Mesenchymal stem cell (in vitro differentiated cells and primary cell): ENCODE results near the gene FCN1.

Experiments used
- DNase-seq: peaks from one replicate; pipeline ENCODE4 v3.0.0-alpha.2; 2013
- H2AFZ ChIP-seq: one replicate; pipeline ENCODE4 v1.6.1; 2013; ENCODE audit warnings: low read depth, mild to moderate bottlenecking, control low read depth, inconsistent platforms, low read length, moderate library complexity
- H2AK5ac ChIP-seq: 2 replicates; pipeline ENCODE4 v1.6.1; 2013; ENCODE audit warnings: low read length, moderate library complexity, mild to moderate bottlenecking, inconsistent platforms; ENCODE audit not compliant: severe bottlenecking
- H2BK120ac ChIP-seq: one replicate; pipeline ENCODE4 v1.6.1; 2013; ENCODE audit warnings: low read depth, mild to moderate bottlenecking, inconsistent platforms, low read length, moderate library complexity
- H2BK12ac ChIP-seq, 2 experiments: one replicate each; pipeline ENCODE4 v1.6.1; 2013; ENCODE audit warnings: inconsistent platforms in 2 of 2, low read length in 2 of 2, mild to moderate bottlenecking in 2 of 2, moderate library complexity in 2 of 2, control low read depth in 1 of 2
- H2BK15ac ChIP-seq: one replicate; pipeline ENCODE4 v1.6.1; 2013; ENCODE audit warnings: mild to moderate bottlenecking, low read depth, inconsistent platforms; ENCODE audit not compliant: poor library complexity, severe bottlenecking
- H2BK5ac ChIP-seq: 2 replicates; pipeline ENCODE4 v1.6.1; 2013; ENCODE audit warnings: low read depth, mild to moderate bottlenecking, low read length, control low read depth, inconsistent platforms; ENCODE audit not compliant: poor library complexity, severe bottlenecking
- H3K14ac ChIP-seq, 2 experiments: one replicate each; pipeline ENCODE4 v1.6.1; 2013; ENCODE audit warnings: inconsistent platforms in 2 of 2, low read length in 2 of 2, control low read depth in 1 of 2, mild to moderate bottlenecking in 1 of 2, moderate library complexity in 1 of 2
- H3K18ac ChIP-seq, 2 experiments: one replicate each; pipeline ENCODE4 v1.6.1; 2013; ENCODE audit warnings: inconsistent platforms in 2 of 2, low read length in 2 of 2, control low read depth in 1 of 2, low read depth in 1 of 2, mild to moderate bottlenecking in 1 of 2
- H3K23ac ChIP-seq, 2 experiments: one replicate each; pipeline ENCODE4 v1.6.1; 2013; ENCODE audit warnings: inconsistent platforms in 2 of 2, low read length in 2 of 2, mild to moderate bottlenecking in 2 of 2, moderate library complexity in 2 of 2, control low read depth in 1 of 2
- H3K27ac ChIP-seq: 2 replicates; pipeline ENCODE4 v1.5.1; 2013; ENCODE audit warnings: mild to moderate bottlenecking, moderate library complexity, low read length, control low read depth, inconsistent platforms; ENCODE audit not compliant: poor library complexity, severe bottlenecking
- H3K27me3 ChIP-seq, 2 experiments: 2 replicates each; pipeline versions ENCODE4 v1.6.1 to v1.7.0; 2013; ENCODE audit warnings: low read length in 2 of 2, mild to moderate bottlenecking in 2 of 2, moderate library complexity in 2 of 2, control low read depth in 1 of 2, inconsistent platforms in 1 of 2; ENCODE audit not compliant: control insufficient read depth in 1 of 2, insufficient read depth in 1 of 2
- H3K36me3 ChIP-seq, 2 experiments: 2 replicates each; pipeline versions ENCODE4 v1.6.1 to v1.7.0; 2013; ENCODE audit warnings: low read length in 2 of 2, control low read depth in 1 of 2, inconsistent platforms in 1 of 2, low read depth in 1 of 2, mild to moderate bottlenecking in 1 of 2; ENCODE audit not compliant: insufficient read depth in 2 of 2, control insufficient read depth in 1 of 2
- H3K4ac ChIP-seq, 2 experiments: one replicate each; pipeline ENCODE4 v1.6.1; 2013; ENCODE audit warnings: inconsistent platforms in 2 of 2, low read length in 2 of 2, mild to moderate bottlenecking in 2 of 2, moderate library complexity in 2 of 2, control low read depth in 1 of 2, low read depth in 1 of 2
- H3K4me1 ChIP-seq: 2 replicates; pipeline ENCODE4 v1.6.1; 2013; ENCODE audit warnings: low read depth, low read length, control low read depth; ENCODE audit not compliant: control insufficient read depth, insufficient read depth
- H3K4me2 ChIP-seq: 2 replicates; pipeline ENCODE4 v1.6.1; 2013; ENCODE audit warnings: low read length, mild to moderate bottlenecking, inconsistent platforms; ENCODE audit not compliant: poor library complexity, severe bottlenecking
- H3K4me3 ChIP-seq, 2 experiments: 2 replicates each; pipeline versions ENCODE4 v1.5.1 to v1.7.0; 2013; ENCODE audit warnings: low read length in 2 of 2, mild to moderate bottlenecking in 2 of 2, control low read depth in 1 of 2, low read depth in 1 of 2; ENCODE audit not compliant: insufficient read depth in 1 of 2
- H3K79me1 ChIP-seq: replicated peaks from 2 replicates; pipeline ENCODE4 v1.6.1; 2013; ENCODE audit warnings: mild to moderate bottlenecking, control low read depth, low read length, inconsistent platforms; ENCODE audit not compliant: poor library complexity, severe bottlenecking
- H3K9ac ChIP-seq: 2 replicates; pipeline ENCODE4 v1.7.0; 2013; ENCODE audit warnings: mild to moderate bottlenecking, low read length, moderate library complexity
- H3K9me3 ChIP-seq: 2 replicates; pipeline ENCODE4 v1.7.0; 2013; ENCODE audit warnings: mild to moderate bottlenecking, low read length; ENCODE audit not compliant: control insufficient read depth
- H4K8ac ChIP-seq: one replicate; pipeline ENCODE4 v1.6.1; 2013; ENCODE audit warnings: inconsistent platforms, mild to moderate bottlenecking, low read length, moderate library complexity
- H4K91ac ChIP-seq: one replicate; pipeline ENCODE4 v1.6.1; 2013; ENCODE audit warnings: mild to moderate bottlenecking, low read length, inconsistent platforms
- WGBS: methylation state at CpG from one replicate; pipeline ENCODE4 v1.1.7; 2013; ENCODE audit warnings: mixed read lengths; 5-methylcytosine and 5-hydroxymethylcytosine counted together

FCN1 gene

DNA sequence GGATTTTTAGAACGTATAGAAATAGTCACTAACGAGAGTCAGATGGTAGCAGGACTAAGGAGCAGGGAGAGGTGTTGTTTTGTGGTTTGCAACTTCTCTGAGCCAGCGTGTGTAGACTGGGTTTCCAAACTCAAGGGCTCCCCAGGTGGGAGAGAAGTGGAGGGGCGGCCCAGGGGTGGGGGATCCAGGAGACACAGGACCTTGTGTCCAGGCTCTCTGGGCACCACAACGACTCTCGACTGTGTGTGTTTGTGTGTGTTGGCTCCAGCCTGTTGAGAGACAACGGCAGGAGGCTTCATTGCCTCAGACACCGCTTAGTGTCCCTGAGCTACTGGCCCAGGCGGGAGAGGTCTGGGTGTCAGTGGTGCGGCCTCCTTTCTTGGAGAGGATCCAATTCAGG lies 934 bp upstream of the FCN1 start:
- H2BK5ac ChIP-seq: no peak overlapping the region
- H2AFZ ChIP-seq: no peak overlapping the region
- H3K9ac ChIP-seq: no peak overlapping the region
- no peak overlapping the region for H3K4me2 ChIP-seq
- H3K14ac ChIP-seq: no peak overlapping the region
- H3K4me1 ChIP-seq: no peaks in the 10 kb centered on the region
- H3K27me3 ChIP-seq: peaks cover 3 to 33% of the 10 kb centered on the region in 2 experiments
- 82% methylated on average over 10 of the region's 10 CpGs for WGBS
- H2BK15ac ChIP-seq: no peak overlapping the region
- no peak overlapping the region for H2AK5ac ChIP-seq
- H2BK12ac ChIP-seq: no peak overlapping the region
- H4K8ac ChIP-seq: peak overlapping the region; percentile 14
- H4K91ac ChIP-seq: no peak overlapping the region
- no peak overlapping the region for H3K27ac ChIP-seq
- no peak for DNase-seq
- H3K23ac ChIP-seq: no peak overlapping the region
- no peak overlapping the region for H3K4ac ChIP-seq
- no peaks in the 10 kb centered on the region for H3K36me3 ChIP-seq
- H3K9me3 ChIP-seq: peaks cover 14% of the 10 kb centered on the region
- no peak overlapping the region for H2BK120ac ChIP-seq
- H3K79me1 ChIP-seq: no peaks in the 10 kb centered on the region
- H3K18ac ChIP-seq: no peak overlapping the region
- no peak overlapping the region for H3K4me3 ChIP-seq

GRCh38 chr9:134916161-134916665 lies 1.5 kb downstream of the FCN1 start:
- Histone ChIP-seq H2BK5ac (no peak overlapping the region), H3K27ac (no peak overlapping the region), H3K9me3 (peaks cover 14% of the 10 kb centered on the region), H3K14ac (no peak overlapping the region), H3K9ac (no peak overlapping the region), H2BK12ac (no peak overlapping the region), H4K8ac (no peak overlapping the region), H2BK120ac (no peak overlapping the region), H2AFZ (no peak overlapping the region), H3K79me1 (no peaks in the 10 kb centered on the region), H3K4me1 (no peaks in the 10 kb centered on the region), H3K27me3 (peaks cover 4 to 29% of the 10 kb centered on the region in 2 experiments), H3K4me3 (no peak overlapping the region), H3K23ac (no peak overlapping the region), H3K18ac (no peak overlapping the region), H3K36me3 (no peaks in the 10 kb centered on the region), H3K4me2 (no peak overlapping the region), H3K4ac (no peak overlapping the region), H2AK5ac (no peak overlapping the region), H4K91ac (no peak overlapping the region), H2BK15ac (no peak overlapping the region)
- DNase-seq: no peak
- 76% methylated on average over 5 of the region's 8 CpGs for WGBS

- Histone ChIP-seq H3K4ac (no peak overlapping the region), H4K8ac (no peak overlapping the region), H3K27ac (no peak overlapping the region), H3K18ac (no peak overlapping the region), H3K4me1 (peaks cover 2% of the 10 kb centered on the region), H2BK120ac (no peak overlapping the region), H2BK15ac (no peak overlapping the region), H3K14ac (no peak overlapping the region), H3K4me3 (no peak overlapping the region), H2AFZ (no peak overlapping the region), H3K79me1 (no peaks in the 10 kb centered on the region), H3K4me2 (no peak overlapping the region), H4K91ac (peak overlapping the region; percentile 39), H2BK12ac (no peak overlapping the region), H2BK5ac (no peak overlapping the region), H3K23ac (no peak overlapping the region), H3K27me3 (peaks cover 8 to 31% of the 10 kb centered on the region in 2 experiments), H3K9me3 (peaks cover 14% of the 10 kb centered on the region), H3K9ac (no peak overlapping the region), H2AK5ac (no peak overlapping the region), H3K36me3 (no peaks in the 10 kb centered on the region)
- no peak for DNase-seq
- 81% methylated on average over 26 of the region's 26 CpGs for WGBS
These were observed 2.4 kb downstream of the FCN1 start for GRCh38 chr9:134915046-134915985.

DNA sequence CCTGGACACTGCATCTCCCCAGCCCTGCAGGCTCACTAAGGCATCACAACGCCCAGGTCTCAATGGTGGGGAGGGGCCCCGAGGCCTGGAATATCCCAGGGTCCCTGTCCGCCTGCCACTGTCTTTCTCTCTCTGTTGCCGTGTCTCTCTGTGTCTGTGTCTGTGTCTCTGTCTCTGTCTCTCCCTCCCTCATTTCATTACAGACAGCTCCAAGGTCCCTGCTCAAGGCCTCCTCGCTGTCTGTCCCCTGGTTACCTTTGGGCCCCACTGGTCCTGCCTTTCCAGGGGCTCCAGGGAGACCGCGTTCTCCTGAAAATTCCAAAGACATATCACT lies 3.2 kb downstream of the FCN1 start:
- Histone ChIP-seq H3K9ac (no peak overlapping the region), H3K36me3 (no peaks in the 10 kb centered on the region)
- 72% methylated on average over 7 of the region's 7 CpGs for WGBS

More for the DNA sequence above, 3.2 kb downstream of the FCN1 start:
- Histone ChIP-seq H2BK15ac (no peak overlapping the region), H2AFZ (no peak overlapping the region), H3K4me3 (no peak overlapping the region), H3K14ac (no peak overlapping the region), H2BK12ac (no peak overlapping the region), H2BK120ac (no peak overlapping the region), H3K4me1 (peaks cover 3% of the 10 kb centered on the region), H2AK5ac (no peak overlapping the region), H3K27ac (no peak overlapping the region), H4K8ac (no peak overlapping the region), H2BK5ac (no peak overlapping the region), H3K79me1 (no peaks in the 10 kb centered on the region), H3K4me2 (no peak overlapping the region), H3K18ac (no peak overlapping the region), H3K4ac (no peak overlapping the region), H3K27me3 (peaks cover 8 to 38% of the 10 kb centered on the region in 2 experiments), H3K9me3 (peaks cover 8% of the 10 kb centered on the region), H3K23ac (no peak overlapping the region), H4K91ac (no peak overlapping the region)
- DNase-seq: no peak
